Progenitor cell of endocrine pancreas (in vitro differentiated cells): Measurements from ENCODE around the gene TEX29. TPM values are rescaled to one million over a fixed set of nuclear protein-coding genes. Genes with fewer than 3 reads are reported as not detected.
A peak's percentile ranks its signal among the peaks of the same experiment; 100 is the strongest.

Source experiments
- DNase-seq: peaks from one replicate; pipeline ENCODE4 v3.0.0; 2021; ENCODE audit warnings: low spot score; ENCODE audit not compliant: unreplicated experiment
- H3K27ac Mint-ChIP-seq: 2 replicates; pipeline ENCODE4 v1.8.0; 2021; ENCODE audit warnings: mild to moderate bottlenecking, moderate library complexity, mixed read lengths
- H3K27me3 Mint-ChIP-seq: 2 replicates; pipeline ENCODE4 v1.8.0; 2021; ENCODE audit warnings: mixed read lengths
- H3K36me3 Mint-ChIP-seq: 2 replicates; pipeline ENCODE4 v1.8.0; 2022; ENCODE audit warnings: mixed read lengths; ENCODE audit not compliant: insufficient read depth
- H3K4me1 Mint-ChIP-seq: 2 replicates; pipeline ENCODE4 v1.8.0; 2021; ENCODE audit warnings: low read depth, mixed read lengths
- H3K4me3 Mint-ChIP-seq: 2 replicates; pipeline ENCODE4 v1.8.0; 2021; ENCODE audit warnings: low read depth, mild to moderate bottlenecking, moderate library complexity, mixed read lengths
- H3K9me3 Mint-ChIP-seq: 2 replicates; pipeline ENCODE4 v1.8.0; 2021; ENCODE audit warnings: low read depth, mixed read lengths
- total RNA-seq: library from RNA; stranded (reverse); gene quantifications from 2 replicates; pipeline ENCODE4 v1.2.1, GENCODE V29; 2021
- TF ChIP-seq, protein P1 (sequence below): fragments of 200-600 bp; sonication (generic); IDR thresholded peaks from one replicate; pipeline ENCODE4 v1.5.0; 2021; ENCODE audit warnings: antibody characterized with exemption, mild to moderate bottlenecking; ENCODE audit not compliant: unreplicated experiment

The TEX29 gene
- total RNA-seq, 1 donor from 2014 or later = 0.43 TPM

DNA sequence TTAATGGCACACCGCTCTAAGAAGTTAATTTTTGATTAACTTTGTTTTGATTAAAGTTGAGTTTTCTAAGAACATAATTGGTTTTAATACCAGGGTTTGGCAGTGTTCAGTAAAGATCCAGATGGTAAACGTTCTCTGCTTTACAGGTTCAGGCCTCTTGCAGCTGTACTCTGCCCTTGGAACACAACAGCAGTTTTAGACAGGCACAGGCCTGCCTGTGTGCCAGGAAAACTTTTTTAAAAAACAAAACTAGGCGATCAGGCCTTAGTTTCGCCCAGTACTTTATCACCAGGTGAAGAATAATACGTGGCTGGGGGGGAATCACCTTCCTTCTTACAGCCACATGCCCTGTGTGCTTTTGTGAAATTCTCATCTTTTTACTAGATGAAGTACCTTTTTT lies 38.0 kb upstream of the TEX29 start:
- Mint-ChIP-seq H3K36me3 (peaks cover 30% of the 10 kb centered on the region), H3K4me1 (peaks cover 2% of the 10 kb centered on the region), H3K9me3 (no peaks in the 10 kb centered on the region), H3K27ac (no peak overlapping the region), H3K27me3 (no peaks in the 10 kb centered on the region), H3K4me3 (no peak overlapping the region)
- no peak for DNase-seq
- TF ChIP-seq, protein P1, sequence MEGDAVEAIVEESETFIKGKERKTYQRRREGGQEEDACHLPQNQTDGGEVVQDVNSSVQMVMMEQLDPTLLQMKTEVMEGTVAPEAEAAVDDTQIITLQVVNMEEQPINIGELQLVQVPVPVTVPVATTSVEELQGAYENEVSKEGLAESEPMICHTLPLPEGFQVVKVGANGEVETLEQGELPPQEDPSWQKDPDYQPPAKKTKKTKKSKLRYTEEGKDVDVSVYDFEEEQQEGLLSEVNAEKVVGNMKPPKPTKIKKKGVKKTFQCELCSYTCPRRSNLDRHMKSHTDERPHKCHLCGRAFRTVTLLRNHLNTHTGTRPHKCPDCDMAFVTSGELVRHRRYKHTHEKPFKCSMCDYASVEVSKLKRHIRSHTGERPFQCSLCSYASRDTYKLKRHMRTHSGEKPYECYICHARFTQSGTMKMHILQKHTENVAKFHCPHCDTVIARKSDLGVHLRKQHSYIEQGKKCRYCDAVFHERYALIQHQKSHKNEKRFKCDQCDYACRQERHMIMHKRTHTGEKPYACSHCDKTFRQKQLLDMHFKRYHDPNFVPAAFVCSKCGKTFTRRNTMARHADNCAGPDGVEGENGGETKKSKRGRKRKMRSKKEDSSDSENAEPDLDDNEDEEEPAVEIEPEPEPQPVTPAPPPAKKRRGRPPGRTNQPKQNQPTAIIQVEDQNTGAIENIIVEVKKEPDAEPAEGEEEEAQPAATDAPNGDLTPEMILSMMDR = no peak

DNA sequence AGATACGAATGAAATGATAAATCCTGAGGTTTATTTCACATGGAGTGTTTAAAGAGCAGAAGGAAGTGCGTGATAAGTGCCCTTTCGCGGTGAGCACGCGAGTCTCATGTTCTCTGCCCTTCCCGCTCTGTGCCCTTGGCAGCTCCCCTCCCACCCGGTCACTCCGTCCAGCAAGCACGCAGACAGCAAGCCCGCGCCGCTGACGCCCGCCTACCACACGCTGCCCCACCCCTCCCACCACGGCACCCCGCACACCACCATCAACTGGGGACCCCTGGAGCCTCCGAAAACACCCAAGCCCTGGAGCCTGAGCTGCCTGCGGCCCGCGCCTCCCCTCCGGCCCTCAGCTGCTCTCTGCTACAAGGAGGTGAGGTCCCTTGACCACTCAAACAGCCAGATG lies 37.4 kb upstream of the TEX29 start:
- Mint-ChIP-seq H3K9me3 (no peaks in the 10 kb centered on the region), H3K4me3 (no peak overlapping the region), H3K36me3 (peaks cover 27% of the 10 kb centered on the region), H3K27me3 (no peaks in the 10 kb centered on the region), H3K4me1 (peaks cover 2% of the 10 kb centered on the region), H3K27ac (no peak overlapping the region)
- no peak for DNase-seq
- TF ChIP-seq, protein P1 = no peak

DNA sequence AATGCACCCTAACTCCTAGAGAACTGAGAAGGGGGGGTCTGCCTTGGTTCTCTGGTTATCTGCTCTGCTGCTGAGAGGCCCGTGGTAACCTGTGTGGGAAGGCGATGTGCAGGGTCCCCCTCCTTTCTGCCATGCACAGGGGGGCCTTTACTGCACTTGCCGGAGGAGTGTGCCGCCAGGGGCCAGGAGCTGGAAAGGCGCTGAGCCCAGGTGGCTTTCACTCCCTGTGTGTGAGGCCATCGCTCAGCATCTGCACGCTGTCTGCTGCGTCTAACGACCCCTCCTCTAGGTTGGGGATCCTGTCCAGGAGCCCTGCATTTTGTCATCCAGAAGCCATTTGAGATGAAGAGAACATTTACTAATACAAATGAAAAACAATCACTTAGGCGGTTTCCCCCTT lies 37.0 kb upstream of the TEX29 start:
- H3K9me3 Mint-ChIP-seq = no peaks in the 10 kb centered on the region
- H3K4me1 Mint-ChIP-seq = peaks cover 2% of the 10 kb centered on the region
- H3K27me3 Mint-ChIP-seq = no peaks in the 10 kb centered on the region
- peak overlapping the region; percentile 58 for H3K27ac Mint-ChIP-seq
- H3K36me3 Mint-ChIP-seq = peaks cover 27% of the 10 kb centered on the region
- H3K4me3 Mint-ChIP-seq = no peak overlapping the region
- DNase-seq = no peak
- TF ChIP-seq, protein P1 = no peak

DNA sequence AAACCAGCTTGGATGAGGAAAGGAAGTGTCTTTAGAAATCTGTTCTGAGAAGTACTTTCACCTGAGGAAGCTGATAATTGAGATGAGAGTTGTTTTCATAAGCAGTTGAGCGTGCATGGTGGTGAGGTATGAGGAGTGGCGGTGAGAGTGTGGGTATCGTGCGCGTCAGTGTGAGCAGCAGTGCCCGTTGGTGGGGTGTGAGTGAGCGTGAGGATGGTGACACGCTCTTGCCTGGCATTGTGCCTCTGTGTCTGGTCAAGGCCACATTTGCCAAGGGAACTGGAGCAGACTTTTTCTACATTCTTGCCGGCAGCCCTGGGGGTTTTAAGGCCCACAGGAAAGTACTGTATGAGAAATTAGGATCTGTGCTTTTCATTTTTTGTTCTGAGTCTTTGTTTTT lies 36.5 kb upstream of the TEX29 start:
- H3K4me1 Mint-ChIP-seq = peaks cover 2% of the 10 kb centered on the region
- TF ChIP-seq, protein P1 = no peak
- no peaks in the 10 kb centered on the region for H3K9me3 Mint-ChIP-seq
- no peaks in the 10 kb centered on the region for H3K27me3 Mint-ChIP-seq
- DNase-seq = no peak
- no peak overlapping the region for H3K27ac Mint-ChIP-seq
- H3K36me3 Mint-ChIP-seq = peaks cover 25% of the 10 kb centered on the region
- no peak overlapping the region for H3K4me3 Mint-ChIP-seq

DNA sequence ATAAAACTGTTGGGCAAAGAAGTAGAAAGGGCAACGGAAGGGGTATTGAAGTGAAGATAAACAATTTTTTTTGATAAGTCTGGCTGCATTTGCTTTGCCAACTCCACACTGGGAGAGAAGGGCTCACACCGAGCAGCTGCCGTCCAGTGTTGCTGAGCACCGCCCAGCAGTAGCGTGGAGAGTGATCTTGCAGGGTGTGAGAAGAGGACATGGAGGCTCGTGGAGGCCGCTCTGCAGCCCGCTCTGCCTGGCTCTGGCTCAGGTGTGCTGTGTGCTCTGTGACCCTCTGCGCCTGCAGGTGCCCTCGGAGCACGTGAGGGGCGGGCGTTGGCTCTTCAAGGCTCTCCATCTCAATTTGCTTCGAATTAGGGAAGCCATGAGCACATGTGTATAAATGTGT lies 35.9 kb upstream of the TEX29 start:
- Mint-ChIP-seq H3K36me3 (peaks cover 28% of the 10 kb centered on the region), H3K27me3 (no peaks in the 10 kb centered on the region), H3K4me1 (peaks cover 2% of the 10 kb centered on the region), H3K4me3 (no peak overlapping the region), H3K9me3 (no peaks in the 10 kb centered on the region), H3K27ac (no peak overlapping the region)
- TF ChIP-seq, protein P1 = no peak
- DNase-seq = no peak

DNA sequence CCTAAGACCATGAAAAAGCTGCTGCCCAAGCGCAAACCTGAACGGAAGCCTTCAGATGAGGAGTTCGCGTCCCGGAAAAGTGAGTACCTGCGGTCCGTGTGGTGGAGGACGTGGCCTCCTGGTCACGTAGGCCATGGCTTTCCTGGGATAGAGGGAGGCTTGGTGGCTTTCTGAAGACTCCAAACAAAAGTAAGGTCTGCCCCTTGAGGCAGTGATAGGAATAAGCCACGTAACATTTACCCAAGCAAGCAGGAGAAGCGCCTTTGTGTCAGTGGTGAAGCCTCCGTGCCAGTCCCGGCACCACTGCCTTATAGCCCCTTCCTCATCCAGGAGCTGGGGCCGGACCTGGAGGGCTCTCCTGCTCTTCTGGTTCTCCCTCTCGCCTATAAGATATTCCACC lies 34.3 kb upstream of the TEX29 start:
- H3K36me3 Mint-ChIP-seq = peaks cover 30% of the 10 kb centered on the region
- no peaks in the 10 kb centered on the region for H3K9me3 Mint-ChIP-seq
- no peak for DNase-seq
- H3K4me3 Mint-ChIP-seq = no peak overlapping the region
- no peak overlapping the region for H3K27ac Mint-ChIP-seq
- TF ChIP-seq, protein P1 = no peak
- H3K27me3 Mint-ChIP-seq = no peaks in the 10 kb centered on the region
- H3K4me1 Mint-ChIP-seq = peaks cover under 1% of the 10 kb centered on the region
